22Rv1 (cell line): Measurements from ENCODE around the gene SARNP.

Source experiments
- ZFX ChIP-seq: fragments of 450-650 bp; IDR thresholded peaks from 2 replicates; pipeline ENCODE4 v1.6.1; 2017; ENCODE audit warnings: antibody characterized with exemption, borderline replicate concordance
- TF ChIP-seq, protein P1 (sequence below): fragments of 450-650 bp; IDR thresholded peaks from 2 replicates; pipeline ENCODE4 v1.5.1; 2017; ENCODE audit warnings: mild to moderate bottlenecking

DNA sequence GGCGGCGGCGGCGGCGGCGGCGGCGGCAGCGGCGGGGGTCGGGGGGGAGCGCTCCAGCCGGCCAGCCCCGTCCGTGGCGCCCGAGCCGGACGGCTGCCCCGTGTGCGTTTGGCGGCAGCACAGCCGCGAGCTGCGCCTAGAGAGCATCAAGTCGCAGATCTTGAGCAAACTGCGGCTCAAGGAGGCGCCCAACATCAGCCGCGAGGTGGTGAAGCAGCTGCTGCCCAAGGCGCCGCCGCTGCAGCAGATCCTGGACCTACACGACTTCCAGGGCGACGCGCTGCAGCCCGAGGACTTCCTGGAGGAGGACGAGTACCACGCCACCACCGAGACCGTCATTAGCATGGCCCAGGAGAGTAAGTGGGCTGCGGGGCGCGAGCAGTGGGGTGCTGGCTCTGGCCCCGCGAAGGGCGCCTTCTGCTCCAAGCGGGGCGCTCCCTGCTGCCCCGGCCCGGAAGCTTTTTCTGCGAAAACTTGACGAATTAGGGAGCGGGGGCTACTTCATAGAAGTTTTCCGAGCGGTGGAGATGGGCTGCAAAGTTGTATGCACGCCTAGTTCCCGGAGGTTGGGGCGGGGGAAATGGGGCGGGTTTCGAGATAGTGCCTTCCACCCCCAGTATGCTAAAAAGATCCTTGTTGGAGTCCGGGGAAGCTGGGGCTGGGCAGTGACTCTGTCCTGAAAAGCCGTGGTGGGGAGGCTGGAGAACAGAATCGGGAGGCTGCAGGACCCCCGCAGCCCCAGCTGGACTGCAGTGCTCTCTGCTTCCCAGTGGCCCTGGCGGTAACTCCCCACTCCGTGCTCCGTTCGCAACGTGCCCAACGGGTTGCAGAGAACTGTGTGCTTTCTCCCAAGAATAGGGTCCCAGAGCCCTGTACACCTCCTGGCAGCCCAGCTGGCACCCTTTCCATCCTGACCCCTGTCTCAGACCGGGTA, 73.9 kb downstream of the SARNP start:
- TF ChIP-seq, protein P1, sequence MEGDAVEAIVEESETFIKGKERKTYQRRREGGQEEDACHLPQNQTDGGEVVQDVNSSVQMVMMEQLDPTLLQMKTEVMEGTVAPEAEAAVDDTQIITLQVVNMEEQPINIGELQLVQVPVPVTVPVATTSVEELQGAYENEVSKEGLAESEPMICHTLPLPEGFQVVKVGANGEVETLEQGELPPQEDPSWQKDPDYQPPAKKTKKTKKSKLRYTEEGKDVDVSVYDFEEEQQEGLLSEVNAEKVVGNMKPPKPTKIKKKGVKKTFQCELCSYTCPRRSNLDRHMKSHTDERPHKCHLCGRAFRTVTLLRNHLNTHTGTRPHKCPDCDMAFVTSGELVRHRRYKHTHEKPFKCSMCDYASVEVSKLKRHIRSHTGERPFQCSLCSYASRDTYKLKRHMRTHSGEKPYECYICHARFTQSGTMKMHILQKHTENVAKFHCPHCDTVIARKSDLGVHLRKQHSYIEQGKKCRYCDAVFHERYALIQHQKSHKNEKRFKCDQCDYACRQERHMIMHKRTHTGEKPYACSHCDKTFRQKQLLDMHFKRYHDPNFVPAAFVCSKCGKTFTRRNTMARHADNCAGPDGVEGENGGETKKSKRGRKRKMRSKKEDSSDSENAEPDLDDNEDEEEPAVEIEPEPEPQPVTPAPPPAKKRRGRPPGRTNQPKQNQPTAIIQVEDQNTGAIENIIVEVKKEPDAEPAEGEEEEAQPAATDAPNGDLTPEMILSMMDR, result peak; percentile 37
- TF ChIP-seq ZFX, result no peak
